ENCODE data around the gene PRDM1. TPM values are rescaled to one million over a fixed set of nuclear protein-coding genes. Genes with fewer than 3 reads are reported as not detected.

PRDM1 gene
- total RNA-seq, 4 donors from 2014 or later, result 31.3 to 51.9 (median 40.9) TPM

- TF ChIP-seq POLR2A (IDR thresholded peaks at IDR 0.05) (no peak), CTCF (IDR thresholded peaks at IDR 0.05) (no peak)
- intact Hi-C loops (cut with DNase I; ENCODE audit: low total_unique reads), result no loop called here
- H3K4me3 ChIP-seq (ENCODE audit: low read depth, poor library complexity, severe bottlenecking), result no peak overlapping the region
- WGBS, 2 donors, result 51 to 52% methylated on average over 3 of the region's 3 CpGs
- DNase-seq (ENCODE audit: low spot score in 2 of 2), result no peak
These were observed 70.7 kb downstream of the PRDM1 start for GRCh38 chr6:106156863-106157262.

GRCh38 chr6:106158816-106159215 is 72.7 kb downstream of the PRDM1 start:
- no peak for DNase-seq (ENCODE audit: low spot score in 2 of 2)
- TF ChIP-seq POLR2A (IDR thresholded peaks at IDR 0.05), result no peak
- no peak for TF ChIP-seq CTCF (IDR thresholded peaks at IDR 0.05)
- no peak overlapping the region for H3K4me3 ChIP-seq (ENCODE audit: low read depth, poor library complexity, severe bottlenecking)
- 49 to 93% methylated on average over 1 of the region's 1 CpG for WGBS, 2 donors
- intact Hi-C loops (cut with DNase I; ENCODE audit: low total_unique reads), result no loop called here

Other genes with a start within 250 kb of the PRDM1 start
- 10 to 100 TPM; 15.5 to 19.4 (median 16.7) TPM for gene ATG5, start 239.4 kb downstream of the PRDM1 start, total RNA-seq